Nephron (organoid): ENCODE results near the gene WASF2.

ENCODE experiments used
- H3K27ac Mint-ChIP-seq, 3 experiments: 2 replicates each; pipeline ENCODE4 v1.8.0; 2020; ENCODE audit warnings: mixed read lengths in 3 of 3, mild to moderate bottlenecking in 2 of 3, moderate library complexity in 1 of 3
- H3K27me3 Mint-ChIP-seq: 2 replicates; pipeline ENCODE4 v1.8.0; 2021; ENCODE audit warnings: low read depth, mild to moderate bottlenecking, moderate library complexity, mixed read lengths
- H3K36me3 Mint-ChIP-seq: 2 replicates; pipeline ENCODE4 v1.8.0; 2020; ENCODE audit warnings: low read depth, mixed read lengths
- H3K4me1 Mint-ChIP-seq: 2 replicates; pipeline ENCODE4 v1.8.0; 2020; ENCODE audit warnings: mixed read lengths
- H3K4me3 Mint-ChIP-seq, 3 experiments: 2 replicates each; pipeline ENCODE4 v1.8.0; 2020; ENCODE audit warnings: mild to moderate bottlenecking in 3 of 3, mixed read lengths in 3 of 3, moderate library complexity in 2 of 3
- H3K9me3 Mint-ChIP-seq: 2 replicates; pipeline ENCODE4 v1.8.0; 2020; ENCODE audit warnings: mixed read lengths
- TF ChIP-seq, protein P1 (sequence below), 3 experiments: fragments of 200-600 bp; sonication (generic); IDR thresholded peaks; one replicate each; pipeline ENCODE4 v1.5.0; 2021; ENCODE audit warnings: antibody characterized with exemption in 3 of 3; ENCODE audit not compliant: unreplicated experiment in 3 of 3

The WASF2 gene

GRCh38 chr1:27485363-27485762 lies 4.6 kb downstream of the WASF2 start:
- Mint-ChIP-seq H3K27me3 (no peaks in the 10 kb centered on the region), H3K4me1 (peaks cover 34% of the 10 kb centered on the region), H3K4me3 (no peak overlapping the region), H3K36me3 (no peaks in the 10 kb centered on the region), H3K27ac (no peak overlapping the region), H3K9me3 (no peaks in the 10 kb centered on the region)
- TF ChIP-seq, protein P1, sequence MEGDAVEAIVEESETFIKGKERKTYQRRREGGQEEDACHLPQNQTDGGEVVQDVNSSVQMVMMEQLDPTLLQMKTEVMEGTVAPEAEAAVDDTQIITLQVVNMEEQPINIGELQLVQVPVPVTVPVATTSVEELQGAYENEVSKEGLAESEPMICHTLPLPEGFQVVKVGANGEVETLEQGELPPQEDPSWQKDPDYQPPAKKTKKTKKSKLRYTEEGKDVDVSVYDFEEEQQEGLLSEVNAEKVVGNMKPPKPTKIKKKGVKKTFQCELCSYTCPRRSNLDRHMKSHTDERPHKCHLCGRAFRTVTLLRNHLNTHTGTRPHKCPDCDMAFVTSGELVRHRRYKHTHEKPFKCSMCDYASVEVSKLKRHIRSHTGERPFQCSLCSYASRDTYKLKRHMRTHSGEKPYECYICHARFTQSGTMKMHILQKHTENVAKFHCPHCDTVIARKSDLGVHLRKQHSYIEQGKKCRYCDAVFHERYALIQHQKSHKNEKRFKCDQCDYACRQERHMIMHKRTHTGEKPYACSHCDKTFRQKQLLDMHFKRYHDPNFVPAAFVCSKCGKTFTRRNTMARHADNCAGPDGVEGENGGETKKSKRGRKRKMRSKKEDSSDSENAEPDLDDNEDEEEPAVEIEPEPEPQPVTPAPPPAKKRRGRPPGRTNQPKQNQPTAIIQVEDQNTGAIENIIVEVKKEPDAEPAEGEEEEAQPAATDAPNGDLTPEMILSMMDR (IDR thresholded peaks at IDR 0.05; ENCODE audit: unreplicated experiment in 3 of 3), result no peak

DNA sequence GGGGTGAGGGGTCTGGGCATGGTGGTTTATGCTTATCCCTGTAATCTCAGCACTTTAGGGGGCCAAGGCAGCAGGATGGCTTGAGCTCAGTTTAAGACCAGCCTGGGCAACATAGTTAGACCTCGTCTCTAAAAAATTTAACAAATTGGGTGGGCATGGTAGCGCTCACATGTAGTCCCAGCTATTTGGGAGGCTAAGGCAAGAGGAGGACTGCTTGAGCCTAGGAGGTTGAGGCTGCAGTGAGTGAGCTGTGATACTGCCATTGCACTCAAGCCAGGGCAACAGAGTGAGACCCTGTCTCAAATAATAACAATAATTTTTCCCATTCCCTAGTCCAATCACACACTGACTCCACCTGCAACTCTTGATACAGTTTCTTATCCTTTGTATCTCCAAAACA lies 6.3 kb downstream of the WASF2 start:
- Mint-ChIP-seq H3K36me3 (peaks cover 5% of the 10 kb centered on the region), H3K27me3 (no peaks in the 10 kb centered on the region), H3K9me3 (no peaks in the 10 kb centered on the region)

GRCh38 chr1:27481994-27482620 lies 7.9 kb downstream of the WASF2 start:
- no peaks in the 10 kb centered on the region for H3K9me3 Mint-ChIP-seq
- peaks cover 17% of the 10 kb centered on the region for H3K4me1 Mint-ChIP-seq
- no peaks in the 10 kb centered on the region for H3K27me3 Mint-ChIP-seq
- H3K4me3 Mint-ChIP-seq, result no peak overlapping the region
- peak overlapping the region; percentile 13 to 63 (median 45) for H3K27ac Mint-ChIP-seq
- peaks cover 11% of the 10 kb centered on the region for H3K36me3 Mint-ChIP-seq
- TF ChIP-seq, protein P1 (IDR thresholded peaks at IDR 0.05; ENCODE audit: unreplicated experiment in 3 of 3), result no peak

More for the DNA sequence above, 6.3 kb downstream of the WASF2 start:
- Mint-ChIP-seq H3K4me1 (peaks cover 22% of the 10 kb centered on the region), H3K4me3 (no peak overlapping the region), H3K27ac (no peak overlapping the region)
- TF ChIP-seq, protein P1 (IDR thresholded peaks at IDR 0.05; ENCODE audit: unreplicated experiment in 3 of 3), result no peak

DNA sequence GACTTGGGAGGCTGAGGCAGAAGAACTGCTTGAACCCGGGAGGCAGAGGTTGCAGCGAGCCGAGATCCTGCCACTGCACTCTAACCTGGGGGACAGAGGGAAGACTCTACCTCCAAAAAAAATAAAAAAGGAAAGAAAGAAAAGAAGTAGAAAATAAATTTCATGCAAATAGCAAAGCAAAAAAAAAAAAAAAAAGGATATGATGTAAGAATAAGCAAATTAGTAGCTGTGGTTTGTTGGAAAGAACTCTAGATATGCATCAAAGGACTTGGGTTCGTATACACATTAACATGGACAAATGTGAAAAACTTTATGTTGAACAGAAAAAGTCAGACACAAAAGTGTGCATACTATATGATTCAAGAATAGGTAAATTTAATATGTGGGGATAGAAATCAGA lies 11.9 kb downstream of the WASF2 start:
- Mint-ChIP-seq H3K9me3 (no peaks in the 10 kb centered on the region), H3K27me3 (no peaks in the 10 kb centered on the region), H3K36me3 (peaks cover 20% of the 10 kb centered on the region), H3K4me1 (peaks cover 49% of the 10 kb centered on the region), H3K27ac (peak overlapping the region in 1 of 3 experiments; percentile 29), H3K4me3 (no peak overlapping the region)
- TF ChIP-seq, protein P1 (IDR thresholded peaks at IDR 0.05; ENCODE audit: unreplicated experiment in 3 of 3), result no peak

DNA sequence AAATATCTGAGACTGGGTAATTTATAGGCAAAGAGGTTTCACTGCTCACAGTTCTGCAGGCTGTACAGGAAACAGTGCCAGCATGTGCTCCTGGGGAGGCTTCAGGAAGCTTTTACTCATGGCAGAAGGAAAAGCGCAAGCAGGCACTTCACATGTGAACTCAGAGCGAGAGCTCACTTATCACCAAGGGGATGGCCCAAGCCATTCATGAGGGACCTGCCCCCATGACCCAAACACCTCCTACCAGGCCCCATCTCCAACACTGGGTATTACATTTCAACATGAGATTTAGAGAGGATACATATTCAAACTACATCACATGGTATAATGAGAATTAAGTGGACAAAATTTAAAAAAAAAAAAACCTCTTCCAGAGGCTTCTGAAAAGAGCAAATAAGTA lies 13.7 kb downstream of the WASF2 start:
- Mint-ChIP-seq H3K36me3 (peaks cover 27% of the 10 kb centered on the region), H3K4me1 (peaks cover 42% of the 10 kb centered on the region)

More for the DNA sequence above, 13.7 kb downstream of the WASF2 start:
- TF ChIP-seq, protein P1 (IDR thresholded peaks at IDR 0.05; ENCODE audit: unreplicated experiment in 3 of 3), result no peak
- peak overlapping the region in 1 of 3 experiments; percentile 47 for H3K27ac Mint-ChIP-seq
- no peaks in the 10 kb centered on the region for H3K9me3 Mint-ChIP-seq
- no peaks in the 10 kb centered on the region for H3K27me3 Mint-ChIP-seq
- no peak overlapping the region for H3K4me3 Mint-ChIP-seq
